SK-N-SH (cell line): ENCODE data around the gene HK2. TPM values are rescaled to one million over a fixed set of nuclear protein-coding genes. Genes with fewer than 3 reads are reported as not detected.

ENCODE experiments used
- CTCF ChIA-PET: fragments of 300-600, 350-600 bp; formaldehyde crosslinking; extraction: SDS; loops from one replicate; lab custom pipeline; 2021; lab: Yijun Ruan, JAX
- POLR2A ChIA-PET: fragments of 350-600 bp; sonication (Branson Sonifier 250); formaldehyde crosslinking; extraction: SDS; loops from one replicate; lab custom pipeline; 2020; ENCODE audit warnings: antibody characterized with exemption, inconsistent platforms; lab: Yijun Ruan, JAX
- DNase-seq: peaks from one replicate; pipeline ENCODE4 v3.0.0; 2012
- H2AFZ ChIP-seq: fragments of 200-600 bp; sonication (generic); 2 replicates; pipeline ENCODE4 v1.8.1; 2016; ENCODE audit warnings: antibody characterized with exemption, mild to moderate bottlenecking, low read depth
- H3F3A ChIP-seq: fragments of 200-600 bp; sonication (generic); replicated peaks from 2 replicates; pipeline ENCODE3; 2016; ENCODE audit warnings: antibody characterized with exemption, mild to moderate bottlenecking; ENCODE audit not compliant: insufficient read depth
- H3K27ac ChIP-seq, 2 experiments: fragments of 200-500 bp in 1 of 2; fragments of 200-600 bp in 1 of 2; sonication (Bioruptor generic) in 1 of 2; sonication (generic), shearing (Covaris generic) in 1 of 2; 2 replicates each; pipeline versions ENCODE4 v1.5.1 to v1.6.1; 2014 to 2016; ENCODE audit warnings: low read depth in 2 of 2, inconsistent platforms in 1 of 2, low read length in 1 of 2, mild to moderate bottlenecking in 1 of 2, mixed read lengths in 1 of 2
- H3K27me3 ChIP-seq: fragments of 200-600 bp; sonication (generic), shearing (Covaris generic); 2 replicates; pipeline ENCODE4 v1.6.1; 2016; ENCODE audit warnings: mixed run types; ENCODE audit not compliant: insufficient read depth
- H3K36me3 ChIP-seq, 2 experiments: fragments of 200-500 bp in 1 of 2; fragments of 200-600 bp in 1 of 2; sonication (Bioruptor generic) in 1 of 2; sonication (generic) in 1 of 2; replicated peaks in 1 of 2; 2 replicates each; pipeline versions ENCODE3 to v1.5.1; 2014 to 2016; ENCODE audit warnings: low read length in 1 of 2, mild to moderate bottlenecking in 1 of 2; ENCODE audit not compliant: insufficient read depth in 2 of 2, control insufficient read depth in 1 of 2
- H3K4me1 ChIP-seq, 2 experiments: fragments of 200-500 bp in 1 of 2; fragments of 200-600 bp in 1 of 2; sonication (Bioruptor generic) in 1 of 2; sonication (generic), shearing (Covaris generic) in 1 of 2; 2 replicates each; pipeline versions ENCODE4 v1.5.1 to v1.6.1; 2014 to 2016; ENCODE audit warnings: low read depth in 1 of 2, low read length in 1 of 2, mixed run types in 1 of 2; ENCODE audit not compliant: insufficient read depth in 2 of 2, control insufficient read depth in 1 of 2
- H3K4me2 ChIP-seq: fragments of 200-600 bp; sonication (generic), shearing (Covaris generic); 2 replicates; pipeline ENCODE4 v1.6.1; 2017; ENCODE audit warnings: mixed run types
- H3K4me3 ChIP-seq, 2 experiments: fragments of 200-500 bp in 1 of 2; fragments of 200-600 bp in 1 of 2; sonication (Bioruptor generic) in 1 of 2; sonication (generic), shearing (Covaris generic) in 1 of 2; 2 replicates each; pipeline versions ENCODE4 v1.5.1 to v1.8.1; 2014 to 2016; ENCODE audit warnings: low read depth in 2 of 2, inconsistent platforms in 1 of 2, low read length in 1 of 2, mild to moderate bottlenecking in 1 of 2, mixed read lengths in 1 of 2, moderate library complexity in 1 of 2
- H3K79me2 ChIP-seq: fragments of 200-600 bp; sonication (generic); 2 replicates; pipeline ENCODE4 v1.8.1; 2017; ENCODE audit warnings: mild to moderate bottlenecking; ENCODE audit not compliant: insufficient read depth
- H3K9ac ChIP-seq: fragments of 200-600 bp; sonication (generic); 2 replicates; pipeline ENCODE4 v1.6.1; 2017; ENCODE audit warnings: mixed run types
- H3K9me2 ChIP-seq: fragments of 200-600 bp; sonication (generic); 2 replicates; pipeline ENCODE4 v1.6.1; 2017; ENCODE audit warnings: mixed run types
- H3K9me3 ChIP-seq: fragments of 200-600 bp; sonication (generic); 2 replicates; pipeline ENCODE4 v1.6.1; 2017; ENCODE audit warnings: mixed run types, mild to moderate bottlenecking, moderate library complexity
- H4K20me1 ChIP-seq: fragments of 200-600 bp; sonication (generic); 2 replicates; pipeline ENCODE4 v1.6.1; 2017; ENCODE audit warnings: mild to moderate bottlenecking, mixed run types; ENCODE audit not compliant: insufficient read depth
- CHD2 ChIP-seq: fragments of 150-350 bp; IDR thresholded peaks from 2 replicates; pipeline ENCODE4 v1.6.1; 2018; ENCODE audit warnings: low read length; ENCODE audit not compliant: partially characterized antibody
- CTCF ChIP-seq: fragments of 200-600 bp; sonication (generic); IDR thresholded peaks from 2 replicates; pipeline ENCODE4 v1.6.1; 2017; ENCODE audit warnings: antibody characterized with exemption, mild to moderate bottlenecking, moderate library complexity
- EZH2phosphoT487 ChIP-seq: fragments of 200-600 bp; sonication (generic); IDR thresholded peaks from 2 replicates; pipeline ENCODE4 v1.6.1; 2017; ENCODE audit warnings: low read depth, mixed run types, mild to moderate bottlenecking, antibody characterized with exemption, moderate library complexity, borderline replicate concordance
- FOSL2 ChIP-seq: IDR thresholded peaks from 2 replicates; pipeline ENCODE4 v1.4.0; 2012; ENCODE audit warnings: low read depth, mild to moderate bottlenecking, moderate library complexity, borderline replicate concordance
- FOXJ3 ChIP-seq: sonication (generic); formaldehyde crosslinking; IDR thresholded peaks from 2 replicates; pipeline ENCODE4 v1.5.1; 2020; ENCODE audit warnings: mild to moderate bottlenecking, missing genetic modification reagents
- GABPA ChIP-seq: IDR thresholded peaks from 2 replicates; pipeline ENCODE4 v1.4.0; 2012; ENCODE audit warnings: low read depth, mild to moderate bottlenecking
- IRF3 ChIP-seq: fragments of 150-350 bp; IDR thresholded peaks from 2 replicates; pipeline ENCODE4 v1.6.1; 2016; ENCODE audit warnings: mild to moderate bottlenecking, low read depth, low read length
- JUND ChIP-seq: IDR thresholded peaks from 2 replicates; pipeline ENCODE4 v1.4.0; 2012
- MAX ChIP-seq: IDR thresholded peaks from 2 replicates; pipeline ENCODE4 v1.4.0; 2012; ENCODE audit warnings: low read depth
- MXI1 ChIP-seq: IDR thresholded peaks from 2 replicates; pipeline ENCODE4 v1.6.1; 2012; ENCODE audit warnings: mild to moderate bottlenecking, low read depth, low read length, improper control_type of control experiment
- NFIC ChIP-seq: IDR thresholded peaks from 2 replicates; pipeline ENCODE4 v1.4.0; 2012; ENCODE audit warnings: borderline replicate concordance
- PBX3 ChIP-seq: IDR thresholded peaks from 2 replicates; pipeline ENCODE4; 2012
- POLR2AphosphoS5 ChIP-seq: IDR thresholded peaks from 2 replicates; pipeline ENCODE4 v1.6.1; 2012; ENCODE audit warnings: low read depth, low read length
- RAD21 ChIP-seq: IDR thresholded peaks from 2 replicates; pipeline ENCODE4 v1.6.1; 2012; ENCODE audit warnings: mild to moderate bottlenecking, low read length
- RXRA ChIP-seq: IDR thresholded peaks from 2 replicates; pipeline ENCODE4 v1.4.0; 2012; ENCODE audit warnings: low read depth, mild to moderate bottlenecking, borderline replicate concordance
- SIN3A ChIP-seq: IDR thresholded peaks from 2 replicates; pipeline ENCODE4 v1.6.1; 2012; ENCODE audit warnings: low read depth, mild to moderate bottlenecking, low read length, moderate library complexity, borderline replicate concordance
- SMC3 ChIP-seq: IDR thresholded peaks from 2 replicates; pipeline ENCODE4 v1.6.1; 2012; ENCODE audit warnings: low read depth, low read length, improper control_type of control experiment
- TCF12 ChIP-seq: IDR thresholded peaks from 2 replicates; pipeline ENCODE4 v1.4.0; 2012
- TEAD4 ChIP-seq: IDR thresholded peaks from 2 replicates; pipeline ENCODE4 v1.4.0; 2012; ENCODE audit warnings: mild to moderate bottlenecking, borderline replicate concordance; ENCODE audit not compliant: insufficient read depth
- USF2 ChIP-seq: fragments of 150-350 bp; IDR thresholded peaks from 2 replicates; pipeline ENCODE4 v1.6.1; 2017; ENCODE audit warnings: antibody characterized with exemption, low read length, low read depth, borderline replicate concordance
- WGBS: methylation state at CpG from one replicate; pipeline ENCODE4 v1.1.6; 2017; ENCODE audit warnings: low lambda C conversion rate; 5-methylcytosine and 5-hydroxymethylcytosine counted together
- polyA plus RNA-seq, 3 experiments: library from polyadenylated mRNA; depleted of rRNA; stranded (reverse); fragments of >200 nt; gene quantifications; 2 replicates each; pipeline ENCODE4 v1.2.3, GENCODE V29; 2012

HK2 gene
- polyA plus RNA-seq, 1 of the 3 experiments (the other 2 are of a cell fraction): 13.5 TPM

- CTCF ChIA-PET: no interaction called here
- Histone ChIP-seq H4K20me1 (no peaks in the 10 kb centered on the region), H2AFZ (no peak overlapping the region), H3K27ac (no peak overlapping the region), H3K4me2 (no peak overlapping the region), H3K9me3 (no peaks in the 10 kb centered on the region), H3K4me1 (no peaks in the 10 kb centered on the region), H3K27me3 (no peaks in the 10 kb centered on the region), H3F3A (no peaks in the 10 kb centered on the region), H3K9me2 (no peaks in the 10 kb centered on the region), H3K9ac (no peak overlapping the region), H3K79me2 (no peaks in the 10 kb centered on the region), H3K4me3 (no peak overlapping the region), H3K36me3 (no peaks in the 10 kb centered on the region)
- DNase-seq: no peak
- TF ChIP-seq MXI1: no peak
- TF ChIP-seq MAX: no peak
- no peak for TF ChIP-seq FOXJ3 (CRISPR knock-in tag)
- no peak for TF ChIP-seq EZH2phosphoT487
- no peak for TF ChIP-seq SMC3
- TF ChIP-seq PBX3: no peak
- no peak for TF ChIP-seq SIN3A
- no peak for TF ChIP-seq RAD21
- TF ChIP-seq FOSL2: no peak
- TF ChIP-seq IRF3: no peak
- no peak for TF ChIP-seq NFIC
- TF ChIP-seq TCF12: no peak
- TF ChIP-seq POLR2AphosphoS5: no peak
- TF ChIP-seq RXRA: no peak
- no peak for TF ChIP-seq GABPA
- TF ChIP-seq JUND: no peak
- TF ChIP-seq CHD2: no peak
- no peak for TF ChIP-seq CTCF
- no peak for TF ChIP-seq USF2
- TF ChIP-seq TEAD4: no peak
- POLR2A ChIA-PET: no interaction called here
- 92% methylated on average over 1 of the region's 3 CpGs for WGBS
These were observed 107.4 kb downstream of the HK2 start for GRCh38 chr2:74941284-74941683.
